ENCODE results near the gene SHISA5. TPM values are rescaled to one million over a fixed set of nuclear protein-coding genes. Genes with fewer than 3 reads are reported as not detected.
"Not testable (repeated sequence)": the region's sequence is repeated elsewhere in the genome, so short reads cannot be mapped to it uniquely, and the experiment has no call there.

The SHISA5 gene
- total RNA-seq, 2 experiments from 2014 or later: 78.1 to 87.2 TPM

DNA sequence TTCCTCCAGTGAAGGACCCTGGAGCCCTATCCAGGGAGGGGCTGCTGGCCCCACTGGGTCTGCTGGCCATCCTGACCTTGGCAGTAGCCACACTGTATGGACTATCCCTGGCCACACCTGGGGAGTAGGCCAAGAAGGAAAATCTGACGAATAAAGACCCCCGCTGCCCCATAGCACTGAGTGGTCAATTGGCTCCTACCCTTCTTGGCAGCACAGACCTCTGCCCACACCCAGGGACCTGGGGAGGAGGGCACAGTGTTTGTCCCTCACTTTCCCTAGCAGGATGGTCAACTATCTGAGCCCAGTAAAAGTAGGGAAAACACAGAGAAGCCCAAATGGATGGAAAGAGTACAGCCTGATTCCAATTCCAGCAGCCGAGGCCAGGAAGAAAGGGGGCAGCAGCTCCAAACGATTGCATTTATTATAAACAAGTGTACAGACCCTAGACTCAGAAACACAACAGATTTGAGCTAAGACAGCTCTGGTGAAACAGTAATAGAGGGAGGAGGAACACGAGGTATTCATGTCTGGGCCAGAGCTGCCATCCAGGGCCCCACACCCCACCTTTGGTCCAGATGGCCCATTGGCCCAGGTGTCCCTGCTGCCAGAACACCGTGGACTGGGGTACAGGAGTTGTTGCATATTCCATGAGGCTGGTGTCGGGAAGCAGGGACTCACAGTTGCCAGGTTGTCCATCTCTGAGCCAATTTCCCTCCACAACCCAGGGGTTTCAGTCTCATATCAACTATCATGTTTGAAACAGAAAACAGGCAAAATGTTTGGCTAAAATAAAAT, 36.3 kb downstream of the SHISA5 start:
- CTCF ChIA-PET: interaction anchor here (0.6 to 3.1 kb wide), 3 partner anchors 12 to 92 kb away, joined by 4 to 11 read pairs (median 4); partner anchors contain the start of genes CCDC51 and TMA7

DNA sequence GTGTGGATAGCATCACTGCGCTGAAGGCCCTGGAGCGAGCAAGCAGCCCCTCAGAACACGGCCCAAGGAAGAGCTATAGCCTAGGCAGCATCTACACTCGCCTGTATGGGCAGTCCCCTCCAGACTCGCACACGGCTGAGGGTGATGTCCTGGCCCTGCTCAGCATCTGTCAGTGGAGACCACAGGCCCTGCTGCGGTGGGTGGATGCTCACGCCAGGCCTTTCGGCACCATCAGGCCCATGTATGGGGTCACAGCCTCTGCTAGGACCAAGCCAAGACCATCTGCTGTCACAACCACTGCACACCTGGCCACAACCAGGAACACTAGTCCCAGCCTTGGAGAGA, 36.9 kb downstream of the SHISA5 start:
- ChIA-PET POLR2A (interaction anchor here (0.7 to 1.7 kb wide), 8 partner anchors 9 to 199 kb away, joined by 3 to 9 read pairs (median 4); partner anchors contain the start of genes ATRIP and PFKFB4), CTCF (interaction anchor here (0.6 to 3.1 kb wide), 4 partner anchors 27 to 93 kb away, joined by 4 to 14 read pairs (median 8); partner anchors contain the start of genes CCDC51 and TMA7)

More for the DNA sequence above, 36.3 kb downstream of the SHISA5 start:
- POLR2A ChIA-PET: interaction anchor here (1.0 to 1.3 kb wide), 4 partner anchors 10 to 199 kb away, joined by 3 to 4 read pairs (median 4); no protein-coding TSS in a partner anchor

DNA sequence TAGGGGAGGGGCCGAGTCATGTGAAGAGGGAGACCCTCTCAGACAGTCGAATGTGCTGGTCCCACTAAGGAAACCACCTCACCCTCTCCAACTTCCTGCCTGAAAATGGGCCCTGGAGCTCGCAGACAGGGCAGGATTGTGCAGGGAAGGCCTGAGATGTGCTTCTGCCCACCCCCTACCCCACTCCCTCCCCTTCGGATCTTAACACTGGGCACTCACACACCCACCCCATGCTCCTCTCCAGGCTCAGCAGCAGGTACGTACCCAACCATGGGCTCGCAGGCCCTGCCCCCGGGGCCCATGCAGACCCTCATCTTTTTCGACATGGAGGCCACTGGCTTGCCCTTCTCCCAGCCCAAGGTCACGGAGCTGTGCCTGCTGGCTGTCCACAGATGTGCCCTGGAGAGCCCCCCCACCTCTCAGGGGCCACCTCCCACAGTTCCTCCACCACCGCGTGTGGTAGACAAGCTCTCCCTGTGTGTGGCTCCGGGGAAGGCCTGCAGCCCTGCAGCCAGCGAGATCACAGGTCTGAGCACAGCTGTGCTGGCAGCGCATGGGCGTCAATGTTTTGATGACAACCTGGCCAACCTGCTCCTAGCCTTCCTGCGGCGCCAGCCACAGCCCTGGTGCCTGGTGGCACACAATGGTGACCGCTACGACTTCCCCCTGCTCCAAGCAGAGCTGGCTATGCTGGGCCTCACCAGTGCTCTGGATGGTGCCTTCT, 37.4 kb downstream of the SHISA5 start:
- CTCF ChIA-PET: interaction anchor here (0.9 to 3.1 kb wide), 6 partner anchors 27 to 91 kb away, joined by 3 to 14 read pairs (median 4); partner anchors contain the start of genes CCDC51, PFKFB4 and TMA7
- POLR2A ChIA-PET: interaction anchor here (0.6 to 1.7 kb wide), 10 partner anchors 8 to 198 kb away, joined by 3 to 9 read pairs (median 4); partner anchors contain the start of genes ATRIP, CCDC51 and PFKFB4

DNA sequence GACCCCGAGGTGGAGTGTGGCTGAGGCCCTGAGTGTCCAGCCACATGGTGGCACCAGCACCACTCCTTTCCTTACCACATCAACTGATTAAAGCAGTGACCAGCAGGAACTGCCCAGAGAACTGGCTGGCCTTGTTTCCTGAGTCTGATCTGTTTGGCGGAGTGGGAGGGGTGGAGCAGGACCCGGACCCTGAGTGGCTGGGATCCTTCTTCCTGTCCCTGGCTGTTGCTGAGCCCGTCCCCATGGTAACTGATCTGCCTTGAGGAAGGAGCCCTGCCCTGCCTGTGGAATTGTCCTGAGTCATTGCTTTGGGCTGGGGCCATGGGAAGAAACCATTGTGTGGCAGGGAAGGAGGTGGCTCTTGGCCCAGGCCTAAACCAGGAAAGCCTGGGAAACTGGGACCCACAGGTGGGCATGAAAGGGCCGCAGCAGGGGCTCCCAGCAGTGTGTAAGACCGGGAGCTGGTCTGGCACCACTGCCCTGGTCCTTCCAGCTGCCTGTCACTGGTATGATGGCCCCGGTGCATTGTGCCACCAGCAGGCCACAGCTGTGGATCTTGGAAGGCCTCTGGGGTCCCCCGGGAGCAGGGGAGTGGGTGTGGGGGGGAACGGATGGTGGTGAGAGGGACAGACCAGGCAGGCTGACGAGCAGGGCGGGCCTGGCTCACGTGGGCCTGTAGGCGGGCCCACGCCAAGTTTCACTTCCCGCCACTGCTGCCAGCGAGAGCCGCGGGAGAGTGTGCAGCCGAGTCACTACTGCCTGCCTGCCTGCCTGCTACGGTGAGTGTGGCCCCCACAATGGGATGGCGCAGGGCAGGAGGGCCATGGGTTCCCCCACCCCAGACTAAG, 38.2 kb downstream of the SHISA5 start:
- POLR2A ChIA-PET: interaction anchor here (0.6 to 1.7 kb wide), 5 partner anchors 11 to 92 kb away, joined by 3 to 9 read pairs (median 5); partner anchors contain the start of genes ATRIP, CCDC51 and PFKFB4

DNA sequence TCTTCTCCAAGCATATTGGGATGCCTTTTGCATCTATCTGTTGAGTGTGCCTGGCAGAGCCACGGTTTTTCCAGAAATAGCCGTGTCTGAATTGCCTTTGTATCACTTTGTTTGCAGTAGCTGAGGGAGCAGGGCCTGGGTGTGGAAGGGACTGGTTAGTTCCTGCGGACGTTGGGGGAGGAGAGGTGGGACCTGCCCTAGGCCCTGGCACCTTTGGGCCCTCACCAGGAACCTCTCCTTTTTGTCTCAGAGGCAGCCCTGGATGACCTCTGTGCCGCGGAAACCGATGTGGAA, 38.8 kb downstream of the SHISA5 start:
- ChIA-PET POLR2A (no interaction called here), CTCF (interaction anchor here (2.4 to 3.1 kb wide), 2 partner anchors 25 to 29 kb away, joined by 11 to 14 read pairs; partner anchors contain the start of genes CCDC51 and TMA7)

More for the DNA sequence above, 38.2 kb downstream of the SHISA5 start:
- CTCF ChIA-PET: interaction anchor here (0.9 to 3.1 kb wide), 6 partner anchors 26 to 92 kb away, joined by 3 to 14 read pairs (median 4); partner anchors contain the start of genes CCDC51, PFKFB4 and TMA7

DNA sequence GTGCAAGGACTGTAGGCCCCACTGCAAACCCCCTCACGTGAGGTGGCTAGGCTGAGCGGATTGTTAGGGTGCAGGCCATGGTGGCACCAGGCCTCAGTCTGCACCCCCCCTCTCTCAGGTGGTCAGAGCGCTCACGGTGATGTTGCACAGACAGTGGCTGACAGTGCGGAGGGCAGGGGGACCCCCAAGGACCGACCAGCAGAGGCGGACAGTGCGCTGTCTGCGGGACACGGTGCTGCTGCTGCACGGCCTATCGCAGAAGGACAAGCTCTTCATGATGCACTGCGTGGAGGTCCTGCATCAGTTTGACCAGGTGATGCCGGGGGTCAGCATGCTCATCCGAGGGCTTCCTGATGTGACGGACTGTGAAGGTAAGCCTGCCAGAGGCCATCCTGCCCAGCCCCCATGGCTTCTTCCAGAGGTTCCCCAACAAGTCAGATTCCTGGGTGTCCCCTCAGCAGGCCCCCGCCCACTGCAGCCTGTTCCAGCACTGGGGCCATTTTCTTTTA, 39.2 kb downstream of the SHISA5 start:
- ChIA-PET CTCF (interaction anchor here (2.4 kb wide), 1 partner anchor 29 kb away, joined by 14 read pairs; no protein-coding TSS in a partner anchor), POLR2A (interaction anchor here (1.4 kb wide), 1 partner anchor 8 kb away, joined by 3 read pairs; no protein-coding TSS in a partner anchor)

DNA sequence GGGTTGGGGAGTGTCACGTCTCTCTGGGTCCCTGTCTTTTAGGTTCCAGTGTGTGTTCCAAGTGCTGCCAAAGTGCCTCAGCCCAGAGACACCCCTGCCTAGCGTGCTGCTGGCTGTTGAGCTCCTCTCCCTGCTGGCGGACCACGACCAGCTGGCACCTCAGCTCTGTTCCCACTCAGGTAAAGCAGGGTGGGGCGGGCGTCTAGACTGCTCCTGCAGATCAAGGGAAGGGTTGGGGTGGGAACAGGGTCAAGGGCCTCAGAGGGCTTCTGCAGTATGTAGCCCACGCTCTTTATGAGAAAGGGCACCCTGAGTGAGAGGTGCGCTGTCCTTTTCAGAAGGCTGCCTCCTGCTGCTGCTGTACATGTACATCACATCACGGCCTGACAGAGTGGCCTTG, 40.3 kb downstream of the SHISA5 start:
- POLR2A ChIA-PET: interaction anchor here (0.6 to 1.4 kb wide), 4 partner anchors 9 to 89 kb away, joined by 3 to 6 read pairs (median 4); partner anchors contain the start of gene CCDC51

DNA sequence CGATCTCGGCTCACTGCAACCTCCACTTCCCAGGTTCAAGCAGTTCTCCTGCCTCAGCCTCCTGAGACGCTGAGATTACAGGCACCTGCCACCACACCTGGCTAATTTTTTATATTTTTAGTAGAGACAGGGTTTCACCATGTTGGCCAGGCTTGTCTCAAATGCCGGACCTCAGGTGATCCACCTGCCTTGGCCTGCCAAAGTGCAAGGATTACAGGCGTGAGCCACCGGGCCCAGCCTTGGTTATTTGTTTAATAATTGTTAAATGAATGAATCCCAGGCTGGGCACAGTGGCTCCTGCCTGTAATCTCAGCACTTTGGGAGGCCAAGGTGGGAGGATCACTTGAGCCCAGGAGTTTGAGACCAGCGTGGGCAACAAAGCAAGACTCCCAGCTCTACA, 42.2 kb downstream of the SHISA5 start:
- CTCF ChIA-PET: not testable (repeated sequence)
- POLR2A ChIA-PET: interaction anchor here (0.6 kb wide), 1 partner anchor 12 kb away, joined by 9 read pairs; no protein-coding TSS in a partner anchor

More for the DNA sequence above, 40.3 kb downstream of the SHISA5 start:
- CTCF ChIA-PET: no interaction called here

DNA sequence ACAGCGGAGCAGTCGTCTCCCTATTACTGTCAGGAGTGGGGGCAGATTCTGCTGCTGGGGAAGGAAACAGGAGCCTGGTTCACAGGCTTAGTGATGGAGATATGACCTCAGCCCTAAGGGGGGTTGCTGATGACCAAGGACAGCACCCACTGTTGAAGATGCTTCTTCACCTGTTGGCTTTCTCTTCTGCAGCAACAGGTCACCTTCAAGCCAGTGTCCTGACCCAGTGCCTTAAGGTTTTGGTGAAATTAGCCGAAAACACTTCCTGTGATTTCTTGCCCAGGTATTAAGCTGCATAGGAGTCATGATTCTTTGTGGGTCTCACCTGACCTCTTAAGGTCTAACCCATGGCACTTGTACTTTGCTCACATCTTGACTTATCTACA, 43.5 kb downstream of the SHISA5 start:
- ChIA-PET POLR2A (interaction anchor here (0.6 kb wide), 1 partner anchor 16 kb away, joined by 4 read pairs; no protein-coding TSS in a partner anchor), CTCF (no interaction called here)

DNA sequence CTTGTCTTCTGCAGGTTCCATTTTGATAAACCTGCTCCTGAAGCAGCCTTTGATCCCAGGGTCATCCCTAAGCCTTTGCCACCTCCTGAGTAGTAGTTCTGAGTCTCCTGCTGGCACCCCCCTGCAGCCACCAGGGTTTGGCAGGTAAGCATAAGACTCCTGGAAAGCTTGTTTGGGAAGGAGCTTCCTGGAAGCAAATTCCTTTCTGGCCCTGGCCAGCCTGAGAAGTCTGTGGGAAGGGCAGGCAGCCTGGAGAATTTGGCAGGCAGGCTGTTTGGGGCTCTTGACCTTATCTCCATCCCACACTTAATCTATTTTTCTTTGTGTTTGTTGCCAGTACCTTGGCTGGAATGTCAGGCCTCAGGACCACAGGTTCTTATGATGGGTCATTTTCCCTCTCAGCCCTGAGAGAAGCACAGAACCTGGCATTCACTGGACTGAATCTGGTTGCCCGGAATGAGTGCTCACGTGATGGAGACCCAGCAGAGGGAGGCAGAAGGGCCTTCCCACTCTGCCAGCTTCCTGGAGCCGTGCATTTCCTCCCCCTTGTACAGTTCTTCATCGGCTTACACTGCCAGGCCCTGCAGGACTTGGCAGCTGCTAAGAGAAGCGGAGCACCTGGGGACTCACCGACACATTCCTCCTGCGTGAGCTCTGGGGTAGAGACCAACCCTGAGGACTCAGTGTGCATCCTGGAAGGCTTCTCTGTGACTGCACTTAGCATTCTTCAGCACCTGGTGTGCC, 44.0 kb downstream of the SHISA5 start:
- ChIA-PET POLR2A (interaction anchor here (0.6 kb wide), 1 partner anchor 15 kb away, joined by 4 read pairs; no protein-coding TSS in a partner anchor), CTCF (no interaction called here)

DNA sequence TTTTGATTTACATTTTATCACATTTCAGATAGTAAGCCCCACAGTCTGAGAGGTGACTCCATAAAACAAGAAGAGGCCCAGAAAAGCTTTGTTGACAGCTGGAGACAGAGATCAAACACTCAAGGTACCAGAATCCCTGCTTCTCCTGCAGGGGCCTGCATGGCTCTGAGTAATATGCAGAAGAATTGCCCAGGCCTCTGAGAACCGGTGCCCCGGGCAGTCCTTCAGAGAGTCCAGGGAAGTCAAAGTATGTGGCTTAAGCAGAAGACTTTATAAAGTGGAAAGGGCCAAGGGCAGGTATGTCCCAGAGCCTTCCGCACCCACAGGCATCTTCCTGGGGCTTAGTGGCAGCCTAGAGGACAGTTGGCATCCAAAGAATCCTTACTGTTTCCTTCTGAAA, 44.6 kb downstream of the SHISA5 start:
- CTCF ChIA-PET: no interaction called here
- POLR2A ChIA-PET: no interaction called here

DNA sequence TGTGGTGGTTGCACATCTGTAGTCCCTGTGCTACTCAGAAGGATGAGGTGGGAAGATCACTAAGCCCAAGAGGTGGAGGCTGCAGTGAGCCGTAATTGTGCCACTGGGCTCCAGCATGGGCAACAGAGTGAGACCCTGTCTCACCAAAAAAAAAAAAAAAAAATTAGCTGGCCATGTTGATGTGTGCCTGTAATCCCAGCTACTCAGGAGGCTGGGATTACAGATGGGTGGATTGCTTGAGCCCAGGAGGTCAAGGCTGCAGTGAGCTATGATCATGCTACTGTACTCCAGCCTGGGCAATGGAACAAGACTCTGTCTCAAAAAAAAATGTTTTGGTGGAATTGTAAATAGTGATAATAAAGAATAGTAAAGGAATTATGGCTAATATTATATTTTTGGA, 47.5 kb downstream of the SHISA5 start:
- POLR2A ChIA-PET: interaction anchor here (0.7 kb wide), 1 partner anchor 64 kb away, joined by 4 read pairs; no protein-coding TSS in a partner anchor

DNA sequence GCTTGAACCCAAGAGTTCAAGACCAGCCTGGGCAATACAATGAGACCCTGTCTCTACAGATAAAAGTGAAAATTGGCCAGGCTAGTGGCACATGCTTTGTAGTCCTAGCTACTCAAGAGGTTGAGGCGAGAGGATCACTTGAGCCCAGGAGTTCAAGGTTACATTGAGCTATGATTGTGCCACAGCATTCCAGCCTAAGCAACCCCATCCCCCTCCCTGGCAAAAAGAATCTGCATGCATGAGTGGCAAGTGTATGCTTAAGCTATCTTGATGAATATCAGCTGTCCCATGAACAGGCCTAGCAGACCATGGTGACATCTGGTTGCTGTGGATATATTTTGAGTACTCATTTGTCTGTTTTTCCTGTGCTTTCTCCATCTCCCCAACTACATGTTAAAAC, 52.7 kb downstream of the SHISA5 start:
- ChIA-PET CTCF (interaction anchor here (1.2 to 2.6 kb wide), 3 partner anchors 10 to 71 kb away, joined by 3 to 12 read pairs (median 3); no protein-coding TSS in a partner anchor), POLR2A (interaction anchor here (1.1 kb wide), 1 partner anchor 16 kb away, joined by 4 read pairs; no protein-coding TSS in a partner anchor)

More for the DNA sequence above, 47.5 kb downstream of the SHISA5 start:
- CTCF ChIA-PET: interaction anchor here (0.6 to 3.4 kb wide), 2 partner anchors 20 to 49 kb away, joined by 3 to 16 read pairs; no protein-coding TSS in a partner anchor

DNA sequence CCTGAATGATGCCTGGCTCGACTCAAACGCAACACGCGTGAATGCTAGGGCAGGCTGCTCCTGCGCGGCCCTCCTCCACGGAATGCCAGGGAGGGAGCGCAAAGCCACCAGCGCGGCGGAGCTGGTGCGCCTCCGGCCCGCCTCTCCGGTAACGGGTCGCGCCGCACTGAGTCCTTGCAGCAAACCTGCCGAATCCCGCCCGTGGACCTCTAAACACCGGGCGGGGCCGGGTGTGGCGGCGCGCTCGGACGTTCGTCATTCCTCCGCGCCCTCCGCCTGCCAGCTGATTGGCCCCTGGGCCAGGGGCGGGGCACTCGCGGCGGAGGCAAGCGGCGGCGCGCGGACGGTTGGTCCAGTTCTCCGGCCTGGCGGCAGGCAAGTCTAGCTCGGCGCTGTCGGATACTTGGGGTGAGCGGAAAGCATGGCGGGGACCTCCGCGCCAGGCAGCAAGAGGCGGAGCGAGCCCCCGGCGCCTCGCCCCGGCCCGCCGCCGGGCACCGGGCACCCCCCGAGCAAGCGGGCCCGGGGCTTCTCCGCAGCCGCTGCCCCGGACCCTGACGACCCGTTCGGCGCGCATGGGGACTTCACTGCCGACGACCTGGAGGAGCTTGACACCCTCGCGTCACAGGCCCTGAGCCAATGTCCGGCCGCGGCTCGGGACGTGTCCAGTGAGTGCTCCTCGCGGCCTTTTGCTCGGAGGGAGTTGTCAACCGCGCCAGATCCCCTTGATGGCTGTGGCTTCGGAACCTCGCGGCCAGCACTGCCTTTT, 57.4 kb downstream of the SHISA5 start, which contains the start of gene ATRIP:
ATRIP (plus strand) TSS at position 313 of the 769 bp plus-strand sequence; CDS start at position 422, 109 bp downstream.
- POLR2A ChIA-PET: interaction anchor here (0.6 to 1.9 kb wide), 7 partner anchors 11 to 178 kb away, joined by 3 to 7 read pairs (median 4); partner anchors contain the start of gene UCN2
- CTCF ChIA-PET: interaction anchor here (0.9 to 4.3 kb wide), 6 partner anchors 10 to 112 kb away, joined by 3 to 30 read pairs (median 4); no protein-coding TSS in a partner anchor

DNA sequence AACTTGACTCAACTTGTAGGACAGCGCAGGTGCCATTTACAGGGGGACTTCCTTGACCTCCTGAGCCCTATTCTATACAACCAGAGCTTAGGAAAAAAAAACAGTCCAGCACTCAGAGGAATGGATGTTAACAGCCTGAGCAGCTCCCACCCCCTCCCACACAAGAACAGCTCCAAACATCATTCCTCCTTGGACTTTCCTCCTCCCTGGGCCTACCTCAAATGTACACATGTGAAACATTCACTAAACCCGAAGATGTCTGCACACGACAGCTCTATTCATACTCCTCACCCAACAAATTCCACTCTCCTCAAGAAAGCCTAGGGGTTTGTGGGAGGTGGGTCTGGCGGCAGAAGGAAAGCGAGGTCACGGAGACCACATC, 57.9 kb downstream of the SHISA5 start:
- CTCF ChIA-PET: interaction anchor here (0.9 to 4.3 kb wide), 6 partner anchors 10 to 178 kb away, joined by 3 to 30 read pairs (median 4); no protein-coding TSS in a partner anchor
- POLR2A ChIA-PET: interaction anchor here (0.8 to 1.9 kb wide), 7 partner anchors 10 to 178 kb away, joined by 3 to 7 read pairs (median 5); partner anchors contain the start of gene UCN2
